Esophagus squamous epithelium (tissue), 5 donors: ENCODE results near the gene EZH2. TPM values are rescaled to one million over a fixed set of nuclear protein-coding genes. Genes with fewer than 3 reads are reported as not detected.

Experiments used
- DNase-seq: peaks from one replicate; lab custom pipeline; 2025; lab: John Stamatoyannopoulos, UW
- H3K27ac ChIP-seq, 4 donors: fragments of 200-600 bp; sonication (generic); one replicate each; pipeline ENCODE4 v1.5.1; 2016 to 2019; ENCODE audit warnings: mild to moderate bottlenecking in 1 of 4
- H3K27me3 ChIP-seq, 4 donors: fragments of 200-600 bp; sonication (generic); 1 replicate in 3 of 4; 2 replicates in 1 of 4; pipeline versions ENCODE4 v1.5.1 to v1.6.0; 2017 to 2021; ENCODE audit warnings: antibody characterized with exemption in 1 of 4
- H3K36me3 ChIP-seq, 3 donors: fragments of 200-600 bp; sonication (generic); one replicate each; pipeline ENCODE4 v1.5.1; 2016 to 2019
- H3K4me1 ChIP-seq, 3 donors: fragments of 200-600 bp; sonication (generic); one replicate each; pipeline ENCODE4 v1.5.1; 2017 to 2019
- H3K4me3 ChIP-seq, 4 donors: fragments of 200-600 bp; sonication (generic); 1 replicate in 3 of 4; 2 replicates in 1 of 4; pipeline ENCODE4 v1.5.1; 2016 to 2019; ENCODE audit warnings: mild to moderate bottlenecking in 2 of 4, moderate library complexity in 1 of 4
- H3K9me3 ChIP-seq, 3 donors: fragments of 200-600 bp; sonication (generic); one replicate each; pipeline ENCODE4 v1.5.1; 2016 to 2019
- POLR2A ChIP-seq, 4 donors: fragments of 450-650 bp; IDR thresholded peaks; one replicate each; pipeline ENCODE4 v1.6.1; 2017; ENCODE audit warnings: antibody characterized with exemption in 4 of 4, mild to moderate bottlenecking in 4 of 4, moderate library complexity in 3 of 4
- WGBS, 2 donors: methylation state at CpG; one replicate each; pipeline ENCODE4 v1.1.5; 2018; 5-methylcytosine and 5-hydroxymethylcytosine counted together
- intact Hi-C: fragments of 100-400 bp; cut with DNase I; formaldehyde crosslinking; loops from one replicate; pipeline ENCODE4 v1.15.0; 2022
- total RNA-seq, 4 donors: library from RNA; depleted of rRNA; stranded (reverse); fragments of >200 nt; gene quantifications; one replicate each; pipeline ENCODE4 v1.1.0, GENCODE V29; 2016
- TF ChIP-seq, protein P1 (sequence below), 6 experiments: fragments of 450-650 bp in 4 of 6; fragments of 200-600 bp in 2 of 6; sonication (generic) in 2 of 6; IDR thresholded peaks; one replicate each; pipeline ENCODE4 v1.5.1; 2016 to 2019; ENCODE audit warnings: antibody characterized with exemption in 6 of 6, mild to moderate bottlenecking in 4 of 6, moderate library complexity in 4 of 6
- donor health status: DM: yes; HTN: yes; CAD: no.

Gene EZH2
- total RNA-seq, 4 donors from 2014 or later, result 6.2 to 22.3 (median 12.7) TPM

DNA sequence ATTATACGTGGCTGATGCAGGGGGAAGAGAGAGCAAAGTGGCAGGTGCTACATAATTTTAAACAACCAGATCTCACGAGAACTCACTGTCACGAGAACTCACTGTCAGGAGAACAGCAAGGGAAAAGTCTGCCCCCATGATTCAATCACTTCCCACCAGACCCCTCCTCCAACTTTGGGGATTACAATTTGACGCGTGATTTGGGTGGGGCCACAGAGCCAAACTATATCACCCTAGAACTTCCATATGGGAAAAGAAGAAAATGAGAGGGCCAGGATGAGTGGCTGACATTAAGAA lies 15.8 kb downstream of the EZH2 start:
- WGBS, 2 donors, result 56 to 81% methylated on average over 5 of the region's 5 CpGs
- intact Hi-C loops, result no loop called here
- Histone ChIP-seq H3K4me3 (no peak overlapping the region), H3K4me1 (peaks cover 0 to 9% (median 0%) of the 10 kb centered on the region in 3 donors), H3K27ac (no peak overlapping the region), H3K36me3 (no peaks in the 10 kb centered on the region), H3K9me3 (peaks cover 0 to 13% (median 3%) of the 10 kb centered on the region in 3 donors), H3K27me3 (no peaks in the 10 kb centered on the region)
- TF ChIP-seq, protein P1, sequence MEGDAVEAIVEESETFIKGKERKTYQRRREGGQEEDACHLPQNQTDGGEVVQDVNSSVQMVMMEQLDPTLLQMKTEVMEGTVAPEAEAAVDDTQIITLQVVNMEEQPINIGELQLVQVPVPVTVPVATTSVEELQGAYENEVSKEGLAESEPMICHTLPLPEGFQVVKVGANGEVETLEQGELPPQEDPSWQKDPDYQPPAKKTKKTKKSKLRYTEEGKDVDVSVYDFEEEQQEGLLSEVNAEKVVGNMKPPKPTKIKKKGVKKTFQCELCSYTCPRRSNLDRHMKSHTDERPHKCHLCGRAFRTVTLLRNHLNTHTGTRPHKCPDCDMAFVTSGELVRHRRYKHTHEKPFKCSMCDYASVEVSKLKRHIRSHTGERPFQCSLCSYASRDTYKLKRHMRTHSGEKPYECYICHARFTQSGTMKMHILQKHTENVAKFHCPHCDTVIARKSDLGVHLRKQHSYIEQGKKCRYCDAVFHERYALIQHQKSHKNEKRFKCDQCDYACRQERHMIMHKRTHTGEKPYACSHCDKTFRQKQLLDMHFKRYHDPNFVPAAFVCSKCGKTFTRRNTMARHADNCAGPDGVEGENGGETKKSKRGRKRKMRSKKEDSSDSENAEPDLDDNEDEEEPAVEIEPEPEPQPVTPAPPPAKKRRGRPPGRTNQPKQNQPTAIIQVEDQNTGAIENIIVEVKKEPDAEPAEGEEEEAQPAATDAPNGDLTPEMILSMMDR (IDR thresholded peaks at IDR 0.05), result no peak
- TF ChIP-seq POLR2A (IDR thresholded peaks at IDR 0.05), result no peak
- DNase-seq, result no peak

DNA sequence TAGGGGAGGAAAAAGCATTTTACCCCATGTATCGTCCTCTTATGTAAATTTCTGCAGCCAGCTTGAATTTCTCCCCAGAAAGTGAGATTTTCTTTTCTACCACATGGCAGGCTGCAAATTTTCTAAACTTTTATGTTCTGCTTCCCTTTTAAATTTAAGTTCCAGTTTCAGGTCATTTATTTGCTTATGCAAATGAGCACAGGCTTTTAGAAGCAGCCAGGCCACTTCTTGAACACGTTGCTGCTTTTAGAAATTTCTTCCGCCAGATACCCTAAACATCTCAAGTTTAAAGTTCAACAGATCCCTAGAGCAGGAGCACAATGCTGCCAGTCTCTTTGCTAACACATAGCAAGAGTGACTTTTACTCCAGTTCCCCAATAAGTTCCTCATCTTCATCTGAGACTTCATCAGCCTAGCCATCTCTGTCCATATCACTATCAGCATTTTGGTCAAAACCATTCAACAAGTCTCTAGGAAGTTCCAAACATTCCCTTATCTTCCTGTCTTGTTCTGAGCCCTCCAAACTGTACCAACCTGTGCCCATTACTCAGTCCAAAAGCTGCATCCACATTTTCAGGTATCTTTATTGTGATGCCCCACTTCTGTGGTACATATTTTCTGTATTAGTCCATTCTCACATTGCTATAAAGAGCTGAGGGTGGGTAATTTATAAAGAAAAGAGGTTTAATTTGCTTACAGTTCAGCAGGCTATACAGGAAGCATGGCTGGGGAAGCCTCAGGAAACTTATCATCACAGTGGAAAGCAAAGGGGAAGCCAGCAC lies 16.3 kb downstream of the EZH2 start:
- no peak overlapping the region for H3K27ac ChIP-seq
- 77 to 90% methylated on average over 3 of the region's 3 CpGs for WGBS, 2 donors
- no peaks in the 10 kb centered on the region for H3K27me3 ChIP-seq
- H3K4me3 ChIP-seq, result no peak overlapping the region
- intact Hi-C loops, result no loop called here
- H3K9me3 ChIP-seq, result peaks cover 0 to 13% (median 3%) of the 10 kb centered on the region in 3 donors
- H3K36me3 ChIP-seq, result no peaks in the 10 kb centered on the region
- no peak for DNase-seq
- H3K4me1 ChIP-seq, result peaks cover 0 to 9% (median 0%) of the 10 kb centered on the region in 3 donors
- no peak for TF ChIP-seq POLR2A (IDR thresholded peaks at IDR 0.05)
- TF ChIP-seq, protein P1 (IDR thresholded peaks at IDR 0.05), result no peak

DNA sequence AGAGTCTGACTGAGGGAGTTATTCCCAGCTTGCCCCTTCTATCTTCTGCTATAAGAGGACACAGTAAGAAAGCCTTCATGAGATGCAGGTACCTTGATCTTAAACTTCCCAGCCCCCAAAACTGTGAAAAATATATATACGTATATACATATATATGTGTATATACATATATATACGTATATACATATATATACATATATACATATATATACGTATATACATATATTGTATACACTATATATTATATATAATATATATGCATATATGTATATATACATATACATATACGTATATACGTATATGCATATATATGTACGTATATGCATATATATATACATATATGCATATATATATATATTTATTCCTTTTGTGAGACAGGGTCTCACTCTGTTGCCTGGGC lies 17.7 kb downstream of the EZH2 start:
- Histone ChIP-seq H3K4me3 (no peak overlapping the region), H3K36me3 (no peaks in the 10 kb centered on the region), H3K4me1 (peaks cover 0 to 9% (median 0%) of the 10 kb centered on the region in 3 donors), H3K9me3 (peaks cover 0 to 13% (median 3%) of the 10 kb centered on the region in 3 donors), H3K27me3 (no peaks in the 10 kb centered on the region), H3K27ac (no peak overlapping the region)
- TF ChIP-seq, protein P1 (IDR thresholded peaks at IDR 0.05), result no peak
- no peak for TF ChIP-seq POLR2A (IDR thresholded peaks at IDR 0.05)
- intact Hi-C loops, result no loop called here
- no peak for DNase-seq
- WGBS, 2 donors, result 82 to 93% methylated on average over 6 of the region's 6 CpGs

DNA sequence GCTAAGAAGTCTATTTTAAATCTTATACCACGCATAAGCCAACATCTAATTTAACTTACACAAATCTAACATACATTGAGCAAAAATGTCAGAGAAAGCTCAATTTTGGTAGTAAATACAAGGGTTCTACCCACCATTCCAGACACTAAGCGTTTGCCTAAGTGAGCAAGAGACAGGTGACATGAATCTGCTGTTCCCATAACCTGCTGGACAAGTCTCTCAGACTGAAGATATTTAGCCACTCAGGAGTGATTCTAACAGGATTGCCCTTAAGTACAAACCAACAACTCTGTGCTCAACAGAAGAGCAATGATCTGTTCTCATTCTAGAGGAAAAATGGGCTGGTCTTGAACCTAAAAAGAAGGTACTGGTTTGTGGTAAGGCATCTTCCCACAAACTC lies 18.8 kb downstream of the EZH2 start:
- no peak for TF ChIP-seq POLR2A (IDR thresholded peaks at IDR 0.05)
- TF ChIP-seq, protein P1 (IDR thresholded peaks at IDR 0.05), result no peak
- Histone ChIP-seq H3K9me3 (peaks cover 0 to 13% (median 3%) of the 10 kb centered on the region in 3 donors), H3K4me3 (no peak overlapping the region), H3K36me3 (no peaks in the 10 kb centered on the region), H3K27me3 (no peaks in the 10 kb centered on the region), H3K4me1 (peaks cover 0 to 9% (median 0%) of the 10 kb centered on the region in 3 donors), H3K27ac (no peak overlapping the region)
- no peak for DNase-seq
- WGBS, 2 donors, result 65 to 75% methylated on average over 2 of the region's 2 CpGs
- intact Hi-C loops, result no loop called here

DNA sequence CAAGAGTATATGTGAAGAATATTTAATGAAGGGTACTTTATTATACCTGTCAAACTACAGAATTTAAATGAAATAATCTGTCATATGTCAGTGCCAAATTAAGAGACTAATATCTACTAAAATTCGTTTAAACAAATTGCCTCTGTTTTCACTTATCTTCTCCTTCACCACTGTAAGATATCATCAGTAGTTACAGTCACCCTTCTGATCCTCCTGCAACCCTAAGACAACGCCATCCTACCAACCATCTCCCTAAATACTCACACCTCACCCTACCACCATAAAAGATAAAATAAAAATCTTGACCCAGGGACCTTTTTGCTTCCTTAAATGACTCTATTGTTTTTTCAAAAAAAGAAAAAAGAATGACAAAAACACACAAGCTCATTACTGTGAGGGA lies 20.8 kb downstream of the EZH2 start:
- WGBS, 2 donors, result 72 to 74% methylated on average over 2 of the region's 2 CpGs
- Histone ChIP-seq H3K36me3 (no peaks in the 10 kb centered on the region), H3K27ac (no peak overlapping the region), H3K9me3 (peaks cover 0 to 13% (median 3%) of the 10 kb centered on the region in 3 donors), H3K4me1 (peaks cover 0 to 9% (median 0%) of the 10 kb centered on the region in 3 donors), H3K4me3 (no peak overlapping the region), H3K27me3 (no peaks in the 10 kb centered on the region)
- intact Hi-C loops, result no loop called here
- DNase-seq, result no peak
- no peak for TF ChIP-seq POLR2A (IDR thresholded peaks at IDR 0.05)
- TF ChIP-seq, protein P1 (IDR thresholded peaks at IDR 0.05), result no peak
